OCI-LY7 (cell line): ENCODE data around the gene STBD1. TPM values are rescaled to one million over a fixed set of nuclear protein-coding genes. Genes with fewer than 3 reads are reported as not detected.

Experiments
- BruUV-seq: library from RNA; stranded (reverse); fragments of 400-500 nt; replicated peaks from 2 replicates; lab custom pipeline; 2021; lab: Mats Ljungman, UMichigan
- CTCF ChIA-PET: fragments of 300-600 bp; sonication (Branson Sonifier 250); formaldehyde crosslinking; loops from one replicate; lab custom pipeline; 2022; ENCODE audit warnings: antibody characterized with exemption; ENCODE audit not compliant: unreplicated experiment; lab: Charles Lee
- POLR2A ChIA-PET: fragments of 300-600 bp; sonication (Branson Sonifier 250); formaldehyde crosslinking; loops from one replicate; lab custom pipeline; 2022; ENCODE audit warnings: antibody characterized with exemption; lab: Charles Lee
- DNase-seq: peaks from one replicate; pipeline ENCODE4 v3.0.0-alpha.2; 2015; ENCODE audit warnings: low spot score
- H2AFZ ChIP-seq: fragments of 200-600 bp; sonication (generic), shearing (Covaris generic); 2 replicates; pipeline ENCODE4 v1.6.1; 2014; ENCODE audit warnings: mild to moderate bottlenecking, antibody characterized with exemption, low read length, moderate library complexity
- H3K27ac ChIP-seq: fragments of 200-600 bp; sonication (generic); 2 replicates; pipeline ENCODE4 v1.5.1; 2014; ENCODE audit warnings: mixed run types, low read depth, mild to moderate bottlenecking, moderate library complexity, low read length, inconsistent platforms; ENCODE audit not compliant: poor library complexity, severe bottlenecking
- H3K36me3 ChIP-seq: fragments of 200-600 bp; sonication (generic); 2 replicates; pipeline ENCODE4 v1.6.1; 2014; ENCODE audit warnings: mild to moderate bottlenecking, antibody characterized with exemption, low read length, moderate library complexity, mixed read lengths; ENCODE audit not compliant: insufficient read depth
- H3K4me1 ChIP-seq: fragments of 200-600 bp; sonication (generic); 2 replicates; pipeline ENCODE4 v1.5.1; 2014; ENCODE audit warnings: mild to moderate bottlenecking, low read length; ENCODE audit not compliant: insufficient read depth, poor library complexity, severe bottlenecking
- H3K4me2 ChIP-seq: fragments of 200-600 bp; sonication (generic); 2 replicates; pipeline ENCODE4 v1.6.1; 2014; ENCODE audit warnings: mild to moderate bottlenecking, low read length
- H3K4me3 ChIP-seq: fragments of 200-600 bp; sonication (generic); 2 replicates; pipeline ENCODE4 v1.5.1; 2014; ENCODE audit warnings: mild to moderate bottlenecking, low read depth, low read length; ENCODE audit not compliant: poor library complexity, severe bottlenecking
- H3K79me2 ChIP-seq: fragments of 200-600 bp; sonication (generic); 2 replicates; pipeline ENCODE4 v1.6.1; 2016; ENCODE audit warnings: low read depth, mild to moderate bottlenecking, low read length, moderate library complexity, mixed read lengths; ENCODE audit not compliant: insufficient read depth
- H3K9me2 ChIP-seq: fragments of 200-600 bp; sonication (generic); 2 replicates; pipeline ENCODE4 v1.6.1; 2016; ENCODE audit warnings: mild to moderate bottlenecking, low read length, mixed read lengths; ENCODE audit not compliant: insufficient read depth
- H3K9me3 ChIP-seq: fragments of 200-600 bp; sonication (generic); 2 replicates; pipeline ENCODE4 v1.6.1; 2014; ENCODE audit warnings: mild to moderate bottlenecking, mixed run types, low read length, mixed read lengths
- H4K20me1 ChIP-seq: fragments of 200-600 bp; sonication (generic); 2 replicates; pipeline ENCODE4 v1.6.1; 2014; ENCODE audit warnings: mild to moderate bottlenecking, antibody characterized with exemption, low read length, moderate library complexity, mixed read lengths; ENCODE audit not compliant: insufficient read depth
- CTCF ChIP-seq: fragments of 200-600 bp; sonication (generic); conservative IDR thresholded peaks from 2 replicates; pipeline ENCODE4 v1.5.1; 2014; ENCODE audit warnings: mild to moderate bottlenecking, antibody characterized with exemption, low read length, moderate library complexity, mixed read lengths
- EZH2phosphoT487 ChIP-seq: fragments of 200-600 bp; sonication (generic); IDR thresholded peaks from 2 replicates; pipeline ENCODE4 v1.6.1; 2018; ENCODE audit warnings: low read depth, borderline replicate concordance, mild to moderate bottlenecking, mixed run types, antibody characterized with exemption, low read length, moderate library complexity, mixed read lengths
- intact Hi-C: fragments of 100-400 bp; cut with micrococcal nuclease; formaldehyde crosslinking; loops from one replicate; pipeline ENCODE4 v1.10.0; 2022; ENCODE audit not compliant: unreplicated experiment
- total RNA-seq, 2 experiments: library from RNA; depleted of rRNA in 1 of 2; stranded (reverse); fragments of >200 nt in 1 of 2; shearing (Covaris generic) in 1 of 2; gene quantifications; 2 replicates each; pipeline ENCODE4 v1.2.3, GENCODE V29; 2014 to 2022

STBD1 gene
- total RNA-seq, 2 experiments from 2014 or later = not detected

GRCh38 chr4:76276813-76277212 lies 29.7 kb upstream of the STBD1 start:
- intact Hi-C loops = no loop called here
- no TSS peak for BruUV-seq
- TF ChIP-seq EZH2phosphoT487 = no peak
- no peak for TF ChIP-seq CTCF
- Histone ChIP-seq H3K4me2 (no peak overlapping the region), H3K27ac (no peak overlapping the region), H4K20me1 (no peaks in the 10 kb centered on the region), H3K79me2 (no peaks in the 10 kb centered on the region), H3K4me1 (no peaks in the 10 kb centered on the region), H3K36me3 (no peaks in the 10 kb centered on the region), H3K9me3 (no peaks in the 10 kb centered on the region), H2AFZ (no peak overlapping the region), H3K9me2 (no peaks in the 10 kb centered on the region), H3K4me3 (no peak overlapping the region)
- DNase-seq = no peak
- ChIA-PET CTCF (no interaction called here), POLR2A (no interaction called here)

- Histone ChIP-seq H3K4me1 (no peaks in the 10 kb centered on the region), H3K27ac (no peak overlapping the region), H3K4me2 (no peak overlapping the region), H3K79me2 (no peaks in the 10 kb centered on the region), H3K9me2 (no peaks in the 10 kb centered on the region), H4K20me1 (no peaks in the 10 kb centered on the region), H3K4me3 (no peak overlapping the region), H3K9me3 (no peaks in the 10 kb centered on the region), H3K36me3 (no peaks in the 10 kb centered on the region), H2AFZ (no peak overlapping the region)
- TF ChIP-seq EZH2phosphoT487 (no peak), CTCF (no peak)
- CTCF ChIA-PET = no interaction called here
- no TSS peak for BruUV-seq
- DNase-seq = no peak
- POLR2A ChIA-PET = no interaction called here
- intact Hi-C loops = no loop called here
Measured at GRCh38 chr4:76277667-76278066, 28.9 kb upstream of the STBD1 start.

GRCh38 chr4:76278583-76278982 lies 27.9 kb upstream of the STBD1 start:
- no peaks in the 10 kb centered on the region for H3K79me2 ChIP-seq
- ChIA-PET POLR2A (interaction anchor here (0.9 kb wide), 1 partner anchor 12 kb away, joined by 3 read pairs; no protein-coding TSS in a partner anchor), CTCF (no interaction called here)
- intact Hi-C loops = no loop called here
- H4K20me1 ChIP-seq = no peaks in the 10 kb centered on the region
- no TSS peak for BruUV-seq
- H2AFZ ChIP-seq = no peak overlapping the region
- H3K9me3 ChIP-seq = no peaks in the 10 kb centered on the region
- DNase-seq = no peak
- no peaks in the 10 kb centered on the region for H3K9me2 ChIP-seq
- no peaks in the 10 kb centered on the region for H3K36me3 ChIP-seq
- H3K4me2 ChIP-seq = no peak overlapping the region
- TF ChIP-seq EZH2phosphoT487 (no peak), CTCF (no peak)
- H3K4me3 ChIP-seq = no peak overlapping the region
- no peak overlapping the region for H3K27ac ChIP-seq
- H3K4me1 ChIP-seq = no peaks in the 10 kb centered on the region
